HCT116 (cell line): Measurements from ENCODE around the gene ANKRD7. TPM values are rescaled to one million over a fixed set of nuclear protein-coding genes. Genes with fewer than 3 reads are reported as not detected.

ENCODE experiments used
- ATAC-seq: fragments of 200-7000 bp; cut with Tn5 transposase; 2 replicates; pipeline ENCODE4 v1.9.1; 2020; ENCODE audit warnings: mild to moderate bottlenecking, moderate library complexity
- BruUV-seq: library from RNA; stranded (reverse); fragments of 400-500 nt; replicated peaks from 2 replicates; lab custom pipeline; 2021; lab: Mats Ljungman, UMichigan
- CTCF ChIA-PET: fragments of 300-600 bp; sonication (Branson Sonifier 250); formaldehyde crosslinking; loops from one replicate; lab custom pipeline; 2021; ENCODE audit warnings: antibody characterized with exemption; lab: Charles Lee
- POLR2A ChIA-PET: fragments of 300-600, 350-600 bp; sonication (Branson Sonifier 250); formaldehyde crosslinking; loops from one replicate; lab custom pipeline; 2021; ENCODE audit warnings: antibody characterized with exemption; lab: Charles Lee
- RAD21 ChIA-PET, 2 experiments: fragments of 300-600 bp; sonication (Branson Sonifier 250); formaldehyde crosslinking; loops; one replicate each; lab custom pipeline; 2023; ENCODE audit warnings: low total read pairs in 2 of 2; ENCODE audit not compliant: uncharacterized antibody in 2 of 2, unreplicated experiment in 2 of 2, low non-redundant PET in 1 of 2; lab: Charles Lee
- DNase-seq: peaks from one replicate; pipeline ENCODE4 v3.0.0-alpha.2; 2010; ENCODE audit warnings: low read depth, low spot score
- H2AFZ ChIP-seq: fragments of 200-600 bp; shearing (Covaris generic), sonication (generic); 2 replicates; pipeline ENCODE4 v1.6.1; 2017; ENCODE audit warnings: low read depth, mixed run types, mixed read lengths, antibody characterized with exemption, low read length; ENCODE audit not compliant: poor library complexity, severe bottlenecking
- H3K27ac ChIP-seq: 2 replicates; pipeline ENCODE4 v1.5.1; 2012; ENCODE audit warnings: low read depth, low read length
- H3K27me3 ChIP-seq: fragments of 200-600 bp; sonication (generic); 2 replicates; pipeline ENCODE4 v1.6.1; 2016; ENCODE audit warnings: mixed run types, low read length, mixed read lengths; ENCODE audit not compliant: insufficient read depth
- H3K36me3 ChIP-seq, 2 experiments: fragments of 200-500 bp in 1 of 2; fragments of 200-600 bp in 1 of 2; sonication (Bioruptor generic) in 1 of 2; sonication (generic) in 1 of 2; 2 replicates each; pipeline versions ENCODE4 v1.5.1 to v1.6.1; 2014 to 2016; ENCODE audit warnings: low read length in 2 of 2, inconsistent platforms in 1 of 2, mixed read lengths in 1 of 2, mixed run types in 1 of 2; ENCODE audit not compliant: insufficient read depth in 2 of 2, control insufficient read depth in 1 of 2
- H3K4me1 ChIP-seq, 2 experiments: fragments of 200-600 bp in 1 of 2; sonication (generic) in 1 of 2; 2 replicates each; pipeline versions ENCODE4 v1.5.1 to v1.6.1; 2012 to 2017; ENCODE audit warnings: low read length in 2 of 2, inconsistent platforms in 1 of 2, mild to moderate bottlenecking in 1 of 2, mixed read lengths in 1 of 2, mixed run types in 1 of 2, moderate library complexity in 1 of 2; ENCODE audit not compliant: insufficient read depth in 2 of 2, control insufficient read depth in 1 of 2
- H3K4me2 ChIP-seq: fragments of 200-600 bp; sonication (generic); 2 replicates; pipeline ENCODE4 v1.6.1; 2017; ENCODE audit warnings: mixed run types, low read length, mixed read lengths
- H3K4me3 ChIP-seq, 2 experiments: fragments of 200-600 bp in 1 of 2; sonication (generic) in 1 of 2; replicated peaks in 1 of 2; 2 replicates each; pipeline ENCODE4 v1.5.1; 2011 to 2016; ENCODE audit warnings: low read length in 2 of 2, control low read depth in 1 of 2, low read depth in 1 of 2, mild to moderate bottlenecking in 1 of 2, mixed read lengths in 1 of 2, mixed run types in 1 of 2
- H3K79me2 ChIP-seq: fragments of 200-600 bp; sonication (generic); 2 replicates; pipeline ENCODE4 v1.6.1; 2017; ENCODE audit warnings: mild to moderate bottlenecking, mixed run types, low read length, moderate library complexity, mixed read lengths; ENCODE audit not compliant: insufficient read depth
- H3K9ac ChIP-seq: fragments of 200-600 bp; sonication (generic); 2 replicates; pipeline ENCODE4 v1.6.1; 2016; ENCODE audit warnings: low read length, mixed read lengths
- H3K9me2 ChIP-seq: fragments of 200-600 bp; sonication (generic), shearing (Covaris generic); 2 replicates; pipeline ENCODE4 v1.6.1; 2017; ENCODE audit warnings: mixed run types, mild to moderate bottlenecking, moderate library complexity; ENCODE audit not compliant: insufficient read depth
- H3K9me3 ChIP-seq, 2 experiments: fragments of 200-500 bp in 1 of 2; fragments of 200-600 bp in 1 of 2; sonication (Bioruptor generic) in 1 of 2; sonication (generic) in 1 of 2; 2 replicates each; pipeline ENCODE4 v1.6.1; 2014 to 2017; ENCODE audit warnings: low read length in 2 of 2, mixed read lengths in 2 of 2, inconsistent platforms in 1 of 2, low read depth in 1 of 2, mild to moderate bottlenecking in 1 of 2, mixed run types in 1 of 2, moderate library complexity in 1 of 2; ENCODE audit not compliant: control insufficient read depth in 1 of 2, insufficient read depth in 1 of 2
- H4K20me1 ChIP-seq: fragments of 200-600 bp; sonication (generic), shearing (Covaris generic); 2 replicates; pipeline ENCODE4 v1.6.1; 2017; ENCODE audit warnings: mixed run types, mild to moderate bottlenecking, moderate library complexity; ENCODE audit not compliant: insufficient read depth
- CBX3 ChIP-seq: IDR thresholded peaks from 2 replicates; pipeline ENCODE4 v1.6.1; 2012; ENCODE audit warnings: low read depth
- CEBPB ChIP-seq: IDR thresholded peaks from 2 replicates; pipeline ENCODE4 v1.6.1; 2012; ENCODE audit warnings: low read depth
- ELF1 ChIP-seq: IDR thresholded peaks from 2 replicates; pipeline ENCODE4 v1.6.1; 2012; ENCODE audit warnings: low read depth, borderline replicate concordance
- EZH2 ChIP-seq: fragments of 200-600 bp; sonication (generic); IDR thresholded peaks from 2 replicates; pipeline ENCODE4 v1.6.1; 2017; ENCODE audit warnings: antibody characterized with exemption, mixed run types
- EZH2phosphoT487 ChIP-seq: fragments of 200-600 bp; IDR thresholded peaks from 2 replicates; pipeline ENCODE4 v1.6.1; 2018; ENCODE audit warnings: antibody characterized with exemption, borderline replicate concordance
- FOSL1 ChIP-seq: IDR thresholded peaks from 2 replicates; pipeline ENCODE4 v1.6.1; 2012; ENCODE audit warnings: low read depth
- POLR2AphosphoS5 ChIP-seq: IDR thresholded peaks from 2 replicates; pipeline ENCODE4 v1.6.1; 2011; ENCODE audit warnings: mild to moderate bottlenecking, low read depth, low read length, moderate library complexity
- RAD21 ChIP-seq: IDR thresholded peaks from 2 replicates; pipeline ENCODE4 v1.6.1; 2012; ENCODE audit warnings: low read depth, mild to moderate bottlenecking
- SP1 ChIP-seq: IDR thresholded peaks from 2 replicates; pipeline ENCODE4 v1.6.1; 2012; ENCODE audit warnings: low read depth
- TCF7L2 ChIP-seq: IDR thresholded peaks from 2 replicates; pipeline ENCODE4 v1.7.0; 2011; ENCODE audit warnings: borderline replicate concordance, inconsistent platforms; ENCODE audit not compliant: insufficient read depth, insufficient read length; ENCODE audit errors: extremely low read depth
- YY1 ChIP-seq: IDR thresholded peaks from 2 replicates; pipeline ENCODE4 v1.6.1; 2011; ENCODE audit warnings: low read length, low read depth, moderate library complexity, mild to moderate bottlenecking; ENCODE audit not compliant: insufficient replicate concordance; ENCODE audit errors: extremely low read depth
- ZFX ChIP-seq: fragments of 450-650 bp; IDR thresholded peaks from 2 replicates; pipeline ENCODE4 v1.6.1; 2017
- intact Hi-C: fragments of 100-400 bp; cut with micrococcal nuclease; formaldehyde crosslinking; loops from 2 replicates; pipeline ENCODE4 v1.10.0; 2022
- total RNA-seq: library from RNA; stranded (reverse); gene quantifications from one replicate; pipeline ENCODE4 v1.2.1, GENCODE V29; 2021; ENCODE audit not compliant: unreplicated experiment
- TF ChIP-seq, protein P1 (sequence below): IDR thresholded peaks from 2 replicates; pipeline ENCODE4 v1.6.1; 2012
- TF ChIP-seq, protein P2 (sequence below), 3 experiments: fragments of 200-600 bp in 1 of 3; sonication (generic) in 1 of 3; IDR thresholded peaks in 2 of 3; conservative IDR thresholded peaks in 1 of 3; 2 replicates each; pipeline ENCODE4 v1.5.1; 2012 to 2017; ENCODE audit warnings: low read depth in 2 of 3, low read length in 2 of 3, antibody characterized with exemption in 1 of 3, borderline replicate concordance in 1 of 3, control low read depth in 1 of 3, mild to moderate bottlenecking in 1 of 3, mixed read lengths in 1 of 3, mixed run types in 1 of 3, moderate library complexity in 1 of 3; ENCODE audit not compliant: insufficient read depth in 1 of 3
- TF ChIP-seq, protein P3 (sequence below): IDR thresholded peaks from 2 replicates; pipeline ENCODE4 v1.6.1; 2012; ENCODE audit warnings: low read depth

The ANKRD7 gene
- total RNA-seq, 1 experiment from 2014 or later, result not detected

DNA sequence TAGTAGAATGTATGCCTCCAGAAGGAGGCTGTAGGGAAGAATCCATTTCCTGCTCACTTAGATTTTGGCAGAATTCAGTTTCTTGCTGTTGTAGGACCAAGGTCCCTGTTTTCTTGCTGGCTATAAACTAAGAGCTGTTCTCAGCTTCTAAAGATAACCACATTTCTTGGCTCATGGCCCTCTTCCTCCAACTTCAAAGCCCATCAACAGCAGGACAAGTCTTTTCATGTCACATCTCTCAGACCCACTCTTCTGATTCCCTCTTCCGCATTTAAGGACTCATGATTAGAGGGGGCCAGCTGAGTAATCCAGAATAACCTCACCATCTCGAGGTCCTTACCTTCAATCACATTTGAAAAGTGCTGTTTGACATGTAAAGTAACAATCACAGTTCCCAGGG is 48.8 kb upstream of the ANKRD7 start:
- Histone ChIP-seq H3K79me2 (no peaks in the 10 kb centered on the region), H3K9me2 (no peaks in the 10 kb centered on the region), H3K9me3 (no peaks in the 10 kb centered on the region), H3K4me2 (no peak overlapping the region), H3K27ac (no peak overlapping the region), H3K4me3 (no peak overlapping the region), H3K36me3 (no peaks in the 10 kb centered on the region), H4K20me1 (no peaks in the 10 kb centered on the region), H2AFZ (no peak overlapping the region), H3K4me1 (no peaks in the 10 kb centered on the region), H3K9ac (no peak overlapping the region)
- ChIA-PET POLR2A (no interaction called here), CTCF (no interaction called here), RAD21 (no interaction called here)
- DNase-seq, result no peak
- no TSS peak for BruUV-seq
- intact Hi-C loops, result no loop called here
- no peak for ATAC-seq
- TF ChIP-seq CEBPB, result no peak
- TF ChIP-seq TCF7L2, result no peak
- TF ChIP-seq, protein P1, sequence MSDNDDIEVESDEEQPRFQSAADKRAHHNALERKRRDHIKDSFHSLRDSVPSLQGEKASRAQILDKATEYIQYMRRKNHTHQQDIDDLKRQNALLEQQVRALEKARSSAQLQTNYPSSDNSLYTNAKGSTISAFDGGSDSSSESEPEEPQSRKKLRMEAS, result no peak
- TF ChIP-seq, all 23 proteins: peak for 0
- no peaks in the 10 kb centered on the region for H3K27me3 ChIP-seq

DNA sequence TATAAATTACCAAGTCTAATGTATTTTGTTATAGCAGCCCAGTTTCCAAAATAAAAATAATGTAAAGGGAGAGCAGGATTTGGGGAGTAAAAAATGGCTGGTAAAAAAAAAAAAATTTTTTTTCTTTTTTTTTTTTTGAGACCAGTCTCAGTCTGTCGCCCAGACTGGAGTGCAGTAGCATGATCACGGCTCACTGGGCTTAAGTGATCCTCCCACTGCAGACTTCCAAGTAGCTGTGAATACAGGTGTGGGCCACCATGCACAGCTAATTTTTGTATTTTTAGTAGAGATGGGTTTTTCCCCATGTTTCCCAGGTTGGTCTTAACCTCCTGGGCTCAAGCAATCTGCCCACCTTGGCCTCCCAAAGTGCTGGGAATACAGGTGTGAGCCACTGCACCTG is 45.3 kb upstream of the ANKRD7 start:
- no TSS peak for BruUV-seq
- no peak overlapping the region for H2AFZ ChIP-seq
- H3K9me3 ChIP-seq, result no peaks in the 10 kb centered on the region
- no peak overlapping the region for H3K4me3 ChIP-seq
- POLR2A ChIA-PET, result no interaction called here
- no peaks in the 10 kb centered on the region for H3K27me3 ChIP-seq
- peaks cover 0 to 5% of the 10 kb centered on the region in 2 experiments; a peak in 1 of 4 replicates for H3K4me1 ChIP-seq
- CTCF ChIA-PET, result no interaction called here
- intact Hi-C loops, result no loop called here
- H3K9ac ChIP-seq, result no peak overlapping the region
- RAD21 ChIA-PET, result no interaction called here
- H3K36me3 ChIP-seq, result no peaks in the 10 kb centered on the region
- H3K27ac ChIP-seq, result no peak overlapping the region
- H3K79me2 ChIP-seq, result peaks cover 16% of the 10 kb centered on the region
- no peak overlapping the region for H3K4me2 ChIP-seq
- no peaks in the 10 kb centered on the region for H4K20me1 ChIP-seq
- no peaks in the 10 kb centered on the region for H3K9me2 ChIP-seq
- no peak for DNase-seq
- no peak for ATAC-seq
- TF ChIP-seq CBX3, result no peak
- no peak for TF ChIP-seq EZH2phosphoT487
- no peak for TF ChIP-seq FOSL1
- no peak for TF ChIP-seq ZFX
- TF ChIP-seq TCF7L2, result no peak
- no peak for TF ChIP-seq CEBPB
- TF ChIP-seq YY1, result no peak
- TF ChIP-seq RAD21, result no peak
- TF ChIP-seq, protein P1, result no peak
- no peak for TF ChIP-seq SP1
- no peak for TF ChIP-seq EZH2
- TF ChIP-seq, protein P2, sequence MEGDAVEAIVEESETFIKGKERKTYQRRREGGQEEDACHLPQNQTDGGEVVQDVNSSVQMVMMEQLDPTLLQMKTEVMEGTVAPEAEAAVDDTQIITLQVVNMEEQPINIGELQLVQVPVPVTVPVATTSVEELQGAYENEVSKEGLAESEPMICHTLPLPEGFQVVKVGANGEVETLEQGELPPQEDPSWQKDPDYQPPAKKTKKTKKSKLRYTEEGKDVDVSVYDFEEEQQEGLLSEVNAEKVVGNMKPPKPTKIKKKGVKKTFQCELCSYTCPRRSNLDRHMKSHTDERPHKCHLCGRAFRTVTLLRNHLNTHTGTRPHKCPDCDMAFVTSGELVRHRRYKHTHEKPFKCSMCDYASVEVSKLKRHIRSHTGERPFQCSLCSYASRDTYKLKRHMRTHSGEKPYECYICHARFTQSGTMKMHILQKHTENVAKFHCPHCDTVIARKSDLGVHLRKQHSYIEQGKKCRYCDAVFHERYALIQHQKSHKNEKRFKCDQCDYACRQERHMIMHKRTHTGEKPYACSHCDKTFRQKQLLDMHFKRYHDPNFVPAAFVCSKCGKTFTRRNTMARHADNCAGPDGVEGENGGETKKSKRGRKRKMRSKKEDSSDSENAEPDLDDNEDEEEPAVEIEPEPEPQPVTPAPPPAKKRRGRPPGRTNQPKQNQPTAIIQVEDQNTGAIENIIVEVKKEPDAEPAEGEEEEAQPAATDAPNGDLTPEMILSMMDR (IDR thresholded peaks at IDR 0.05 in 2 of 3, conservative IDR thresholded peaks at IDR 0.05 in 1 of 3; ENCODE audit: borderline replicate concordance in 1 of 3, insufficient read depth in 1 of 3, low read depth in 2 of 3, low read length in 2 of 3), result no peak
- no peak for TF ChIP-seq POLR2AphosphoS5
- no peak for TF ChIP-seq ELF1
- TF ChIP-seq, protein P3, sequence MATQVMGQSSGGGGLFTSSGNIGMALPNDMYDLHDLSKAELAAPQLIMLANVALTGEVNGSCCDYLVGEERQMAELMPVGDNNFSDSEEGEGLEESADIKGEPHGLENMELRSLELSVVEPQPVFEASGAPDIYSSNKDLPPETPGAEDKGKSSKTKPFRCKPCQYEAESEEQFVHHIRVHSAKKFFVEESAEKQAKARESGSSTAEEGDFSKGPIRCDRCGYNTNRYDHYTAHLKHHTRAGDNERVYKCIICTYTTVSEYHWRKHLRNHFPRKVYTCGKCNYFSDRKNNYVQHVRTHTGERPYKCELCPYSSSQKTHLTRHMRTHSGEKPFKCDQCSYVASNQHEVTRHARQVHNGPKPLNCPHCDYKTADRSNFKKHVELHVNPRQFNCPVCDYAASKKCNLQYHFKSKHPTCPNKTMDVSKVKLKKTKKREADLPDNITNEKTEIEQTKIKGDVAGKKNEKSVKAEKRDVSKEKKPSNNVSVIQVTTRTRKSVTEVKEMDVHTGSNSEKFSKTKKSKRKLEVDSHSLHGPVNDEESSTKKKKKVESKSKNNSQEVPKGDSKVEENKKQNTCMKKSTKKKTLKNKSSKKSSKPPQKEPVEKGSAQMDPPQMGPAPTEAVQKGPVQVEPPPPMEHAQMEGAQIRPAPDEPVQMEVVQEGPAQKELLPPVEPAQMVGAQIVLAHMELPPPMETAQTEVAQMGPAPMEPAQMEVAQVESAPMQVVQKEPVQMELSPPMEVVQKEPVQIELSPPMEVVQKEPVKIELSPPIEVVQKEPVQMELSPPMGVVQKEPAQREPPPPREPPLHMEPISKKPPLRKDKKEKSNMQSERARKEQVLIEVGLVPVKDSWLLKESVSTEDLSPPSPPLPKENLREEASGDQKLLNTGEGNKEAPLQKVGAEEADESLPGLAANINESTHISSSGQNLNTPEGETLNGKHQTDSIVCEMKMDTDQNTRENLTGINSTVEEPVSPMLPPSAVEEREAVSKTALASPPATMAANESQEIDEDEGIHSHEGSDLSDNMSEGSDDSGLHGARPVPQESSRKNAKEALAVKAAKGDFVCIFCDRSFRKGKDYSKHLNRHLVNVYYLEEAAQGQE, result no peak
